H9 (cell line): ENCODE measurements around the gene PTPN2. TPM values are rescaled to one million over a fixed set of nuclear protein-coding genes. Genes with fewer than 3 reads are reported as not detected.

Source experiments
- DNase-seq: peaks from one replicate; pipeline ENCODE4 v3.0.0-alpha.2; 2017
- H2AFZ ChIP-seq: one replicate; pipeline ENCODE4 v1.6.1; 2013; ENCODE audit warnings: mild to moderate bottlenecking, low read length, control low read depth, moderate library complexity
- H2AK5ac ChIP-seq: 2 replicates; pipeline ENCODE4 v1.6.1; 2013; ENCODE audit warnings: low read length, control low read depth, mixed read lengths; ENCODE audit not compliant: insufficient read length
- H2BK120ac ChIP-seq: one replicate; pipeline ENCODE4 v1.6.1; 2013; ENCODE audit warnings: low read depth, mild to moderate bottlenecking, low read length, control low read depth, inconsistent platforms; ENCODE audit not compliant: poor library complexity, severe bottlenecking
- H2BK12ac ChIP-seq: 2 replicates; pipeline ENCODE4 v1.6.1; 2013; ENCODE audit warnings: low read length, control low read depth, mixed read lengths, low read depth; ENCODE audit not compliant: insufficient read length
- H2BK15ac ChIP-seq: 2 replicates; pipeline ENCODE4 v1.6.1; 2013; ENCODE audit warnings: low read depth, low read length, control low read depth
- H2BK20ac ChIP-seq: one replicate; pipeline ENCODE4 v1.6.1; 2013; ENCODE audit warnings: low read depth, mild to moderate bottlenecking, low read length, control low read depth, inconsistent platforms; ENCODE audit not compliant: poor library complexity, severe bottlenecking
- H2BK5ac ChIP-seq: 2 replicates; pipeline ENCODE4 v1.6.1; 2013; ENCODE audit warnings: low read length, control low read depth, mixed read lengths; ENCODE audit not compliant: insufficient read length
- H3K14ac ChIP-seq: 2 replicates; pipeline ENCODE4 v1.6.1; 2013; ENCODE audit warnings: low read length, control low read depth; ENCODE audit not compliant: insufficient read depth
- H3K18ac ChIP-seq: 2 replicates; pipeline ENCODE4 v1.6.1; 2013; ENCODE audit warnings: low read depth, mild to moderate bottlenecking, mixed read lengths, low read length, control low read depth; ENCODE audit not compliant: insufficient read length
- H3K23ac ChIP-seq: 2 replicates; pipeline ENCODE4 v1.6.1; 2013; ENCODE audit warnings: low read length, control low read depth, mixed read lengths, low read depth; ENCODE audit not compliant: insufficient read length
- H3K23me2 ChIP-seq: 2 replicates; pipeline ENCODE4 v1.6.1; 2013; ENCODE audit warnings: low read depth, mild to moderate bottlenecking, mixed read lengths, low read length, control low read depth; ENCODE audit not compliant: insufficient read length, poor library complexity, severe bottlenecking
- H3K27ac ChIP-seq: 2 replicates; pipeline ENCODE4 v1.5.1; 2013; ENCODE audit warnings: low read length, control low read depth, mixed read lengths, low read depth; ENCODE audit not compliant: insufficient read length
- H3K27me3 ChIP-seq: 2 replicates; pipeline ENCODE4 v1.6.1; 2013; ENCODE audit warnings: low read length, control low read depth, inconsistent platforms; ENCODE audit not compliant: insufficient read depth
- H3K4ac ChIP-seq: 2 replicates; pipeline ENCODE4 v1.6.1; 2013; ENCODE audit warnings: low read depth, mild to moderate bottlenecking, control low read depth, inconsistent platforms, low read length, moderate library complexity
- H3K4me1 ChIP-seq: 2 replicates; pipeline ENCODE4 v1.6.1; 2013; ENCODE audit warnings: low read length, control low read depth, inconsistent platforms; ENCODE audit not compliant: insufficient read depth
- H3K4me2 ChIP-seq: 2 replicates; pipeline ENCODE4 v1.6.1; 2013; ENCODE audit warnings: low read length, control low read depth, mixed read lengths; ENCODE audit not compliant: insufficient read length, insufficient read depth
- H3K56ac ChIP-seq: 2 replicates; pipeline ENCODE4 v1.6.1; 2013; ENCODE audit warnings: low read depth, mild to moderate bottlenecking, mixed read lengths, low read length, control low read depth; ENCODE audit not compliant: insufficient read length
- H3K79me1 ChIP-seq: 2 replicates; pipeline ENCODE4 v1.6.1; 2013; ENCODE audit warnings: low read depth, mild to moderate bottlenecking, moderate library complexity, low read length, control low read depth, inconsistent platforms; ENCODE audit not compliant: insufficient read depth, poor library complexity, severe bottlenecking
- H3K79me2 ChIP-seq: 2 replicates; pipeline ENCODE4 v1.6.1; 2013; ENCODE audit warnings: low read length, control low read depth, inconsistent platforms; ENCODE audit not compliant: insufficient read depth
- H3K9ac ChIP-seq: 2 replicates; pipeline ENCODE4 v1.6.1; 2013; ENCODE audit warnings: low read length, control low read depth, mixed read lengths; ENCODE audit not compliant: insufficient read length; ENCODE audit errors: extremely low read depth
- H3K9me3 ChIP-seq: one replicate; pipeline ENCODE4 v1.6.1; 2013; ENCODE audit warnings: low read depth, low read length, inconsistent platforms; ENCODE audit not compliant: control insufficient read depth
- H3T11ph ChIP-seq: one replicate; pipeline ENCODE4 v1.6.1; 2013; ENCODE audit warnings: mild to moderate bottlenecking, low read length, control low read depth, inconsistent platforms
- H4K20me1 ChIP-seq: one replicate; pipeline ENCODE4 v1.6.1; 2013; ENCODE audit not compliant: control insufficient read depth, insufficient read length, insufficient read depth
- H4K5ac ChIP-seq: 2 replicates; pipeline ENCODE4 v1.6.1; 2013; ENCODE audit warnings: low read depth, mild to moderate bottlenecking, mixed read lengths, low read length, control low read depth; ENCODE audit not compliant: insufficient read length
- H4K8ac ChIP-seq: replicated peaks from 2 replicates; pipeline ENCODE4 v1.6.1; 2013; ENCODE audit warnings: low read length, control low read depth, mixed read lengths, low read depth; ENCODE audit not compliant: insufficient read length
- H4K91ac ChIP-seq: 2 replicates; pipeline ENCODE4 v1.6.1; 2013; ENCODE audit warnings: low read depth, mild to moderate bottlenecking, moderate library complexity, mixed read lengths, low read length, control low read depth; ENCODE audit not compliant: insufficient read length
- H3K27ac Mint-ChIP-seq, 3 experiments: 2 replicates in 2 of 3; 3 replicates in 1 of 3; pipeline ENCODE4 v1.8.0; 2020 to 2021; ENCODE audit warnings: mixed read lengths in 3 of 3, mild to moderate bottlenecking in 1 of 3, moderate library complexity in 1 of 3
- H3K27me3 Mint-ChIP-seq: 2 replicates; pipeline ENCODE4 v1.8.0; 2021; ENCODE audit warnings: low read depth, mild to moderate bottlenecking, moderate library complexity, mixed read lengths
- H3K36me3 Mint-ChIP-seq, 3 experiments: 2 replicates in 2 of 3; 3 replicates in 1 of 3; pipeline ENCODE4 v1.8.0; 2020 to 2021; ENCODE audit warnings: low read depth in 3 of 3, mixed read lengths in 3 of 3; ENCODE audit not compliant: insufficient read depth in 1 of 3
- H3K4me1 Mint-ChIP-seq, 2 experiments: 2 replicates each; pipeline ENCODE4 v1.8.0; 2020; ENCODE audit warnings: mixed read lengths in 2 of 2
- H3K4me3 Mint-ChIP-seq, 2 experiments: 2 replicates in 1 of 2; 3 replicates in 1 of 2; pipeline ENCODE4 v1.8.0; 2020 to 2021; ENCODE audit warnings: mild to moderate bottlenecking in 2 of 2, mixed read lengths in 2 of 2, moderate library complexity in 1 of 2
- H3K9me3 Mint-ChIP-seq, 2 experiments: 2 replicates in 1 of 2; 3 replicates in 1 of 2; pipeline ENCODE4 v1.8.0; 2020; ENCODE audit warnings: mild to moderate bottlenecking in 2 of 2, mixed read lengths in 2 of 2, moderate library complexity in 1 of 2
- CTCF ChIP-seq: fragments of 200-600 bp; sonication (generic); conservative IDR thresholded peaks from 3 replicates; pipeline ENCODE4 v1.8.0; 2021; ENCODE audit warnings: antibody characterized with exemption, mild to moderate bottlenecking
- WGBS: extraction: QIAGEN DNeasy Blood & Tissue Kit; methylation state at CpG from one replicate; pipeline ENCODE4 v1.1.7; 2013; ENCODE audit warnings: missing lambda C conversion rate, low lambda C conversion rate, mixed read lengths; ENCODE audit not compliant: insufficient read length; ENCODE audit errors: extremely low coverage; 5-methylcytosine and 5-hydroxymethylcytosine counted together
- total RNA-seq: library from RNA; stranded (reverse); gene quantifications from 2 replicates; pipeline ENCODE4 v1.2.1, GENCODE V29; 2021

PTPN2 gene
- total RNA-seq, 1 experiment from 2014 or later: 48.7 TPM

GRCh38 chr18:12744103-12744502, 139.9 kb downstream of the PTPN2 start:
- no peak overlapping the region for H3K9ac ChIP-seq
- H3K4me1 ChIP-seq: no peaks in the 10 kb centered on the region
- no peak overlapping the region for H3K23ac ChIP-seq
- no peaks in the 10 kb centered on the region for H3K79me2 ChIP-seq
- no peaks in the 10 kb centered on the region; the same call in 1 of the 2 replicates for H3K27me3 Mint-ChIP-seq
- no CpG with 5 or more reads among the region's 2 CpGs for WGBS
- no peak for DNase-seq
- H4K8ac ChIP-seq: no peak overlapping the region
- no peak overlapping the region for H2BK20ac ChIP-seq
- H3K23me2 ChIP-seq: no peaks in the 10 kb centered on the region
- no peak overlapping the region for H3K4ac ChIP-seq
- no peak overlapping the region for H3K18ac ChIP-seq
- H4K20me1 ChIP-seq: no peaks in the 10 kb centered on the region
- H2AFZ ChIP-seq: no peak overlapping the region
- no peaks in the 10 kb centered on the region for H3K79me1 ChIP-seq
- no peak overlapping the region for H2BK5ac ChIP-seq
- H3K56ac ChIP-seq: no peak overlapping the region
- no peak overlapping the region for H3K27ac ChIP-seq
- no peak overlapping the region for H3K14ac ChIP-seq
- H4K5ac ChIP-seq: no peak overlapping the region
- H3T11ph ChIP-seq: no peak overlapping the region
- no peaks in the 10 kb centered on the region for H3K9me3 ChIP-seq
- H2BK12ac ChIP-seq: no peak overlapping the region
- H3K27ac Mint-ChIP-seq: no peak overlapping the region
- H2BK15ac ChIP-seq: no peak overlapping the region
- H2BK120ac ChIP-seq: no peak overlapping the region
- no peaks in the 10 kb centered on the region for H3K36me3 Mint-ChIP-seq
- peaks cover 0 to 4% of the 10 kb centered on the region in 2 experiments; a peak in 2 of 4 replicates for H3K4me1 Mint-ChIP-seq
- TF ChIP-seq CTCF: peak; percentile 50; the same call in 2 of the 3 replicates
- no peak overlapping the region for H3K4me3 Mint-ChIP-seq
- H3K27me3 ChIP-seq: no peaks in the 10 kb centered on the region
- H3K9me3 Mint-ChIP-seq: peaks cover 0 to 2% of the 10 kb centered on the region in 2 experiments; a peak in 1 of 5 replicates
- H2AK5ac ChIP-seq: no peak overlapping the region
- no peak overlapping the region for H3K4me2 ChIP-seq
- no peak overlapping the region for H4K91ac ChIP-seq
